Measurements from ENCODE around the gene SFTPA1.
"Not testable (repeated sequence)": the region's sequence is repeated elsewhere in the genome, so short reads cannot be mapped to it uniquely, and the experiment has no call there.

DNA sequence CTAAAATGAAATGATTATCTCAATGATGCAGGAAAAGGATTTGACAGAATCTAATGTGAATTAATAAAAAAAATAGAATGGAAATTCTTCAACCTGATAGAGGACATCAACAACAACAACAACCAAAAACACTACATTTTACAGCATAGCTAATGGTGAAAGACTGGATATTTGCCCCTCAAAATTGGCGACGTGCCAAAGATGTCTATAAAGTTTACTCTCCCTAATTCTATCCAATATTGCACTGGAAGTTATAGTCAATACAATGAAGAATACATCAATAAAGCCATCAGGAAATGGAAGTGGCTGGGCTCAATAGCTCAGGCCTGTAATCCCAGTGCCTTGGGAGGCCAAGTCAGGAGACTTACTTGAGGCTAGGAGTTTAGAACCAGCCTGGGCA, 42.0 kb downstream of the SFTPA1 start:
- TF ChIP-seq, protein P1, sequence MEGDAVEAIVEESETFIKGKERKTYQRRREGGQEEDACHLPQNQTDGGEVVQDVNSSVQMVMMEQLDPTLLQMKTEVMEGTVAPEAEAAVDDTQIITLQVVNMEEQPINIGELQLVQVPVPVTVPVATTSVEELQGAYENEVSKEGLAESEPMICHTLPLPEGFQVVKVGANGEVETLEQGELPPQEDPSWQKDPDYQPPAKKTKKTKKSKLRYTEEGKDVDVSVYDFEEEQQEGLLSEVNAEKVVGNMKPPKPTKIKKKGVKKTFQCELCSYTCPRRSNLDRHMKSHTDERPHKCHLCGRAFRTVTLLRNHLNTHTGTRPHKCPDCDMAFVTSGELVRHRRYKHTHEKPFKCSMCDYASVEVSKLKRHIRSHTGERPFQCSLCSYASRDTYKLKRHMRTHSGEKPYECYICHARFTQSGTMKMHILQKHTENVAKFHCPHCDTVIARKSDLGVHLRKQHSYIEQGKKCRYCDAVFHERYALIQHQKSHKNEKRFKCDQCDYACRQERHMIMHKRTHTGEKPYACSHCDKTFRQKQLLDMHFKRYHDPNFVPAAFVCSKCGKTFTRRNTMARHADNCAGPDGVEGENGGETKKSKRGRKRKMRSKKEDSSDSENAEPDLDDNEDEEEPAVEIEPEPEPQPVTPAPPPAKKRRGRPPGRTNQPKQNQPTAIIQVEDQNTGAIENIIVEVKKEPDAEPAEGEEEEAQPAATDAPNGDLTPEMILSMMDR (conservative IDR thresholded peaks at IDR 0.05; ENCODE audit: low read length), result not testable (repeated sequence)
- not testable (repeated sequence) for TF ChIP-seq EZH2phosphoT487 (IDR thresholded peaks at IDR 0.05; ENCODE audit: borderline replicate concordance, low read depth, low read length)
